GM18951 (cell line): ENCODE data around the gene WWOX.

Experiments
- POLR2A ChIP-seq: IDR thresholded peaks from 4 replicates; pipeline ENCODE4 v1.6.1; 2011; ENCODE audit warnings: mild to moderate bottlenecking; ENCODE audit not compliant: insufficient read length, insufficient read depth; ENCODE audit errors: extremely low read depth
- in situ Hi-C: fragments of 300-500 bp; cut with MboI; formaldehyde crosslinking; loops from one replicate; pipeline ENCODE4 v1.12.0; 2022; ENCODE audit warnings: low sequenced_read_pairs, mixed read lengths, inconsistent platforms; ENCODE audit not compliant: unreplicated experiment

Gene WWOX

GRCh38 chr16:79072517-79072916 lies 973.1 kb downstream of the WWOX start:
- no peak for TF ChIP-seq POLR2A
- in situ Hi-C loops = no loop called here

- in situ Hi-C loops = no loop called here
- TF ChIP-seq POLR2A = no peak
Measured at GRCh38 chr16:79073566-79073965, 974.1 kb downstream of the WWOX start.

GRCh38 chr16:79074541-79074940 lies 975.1 kb downstream of the WWOX start:
- TF ChIP-seq POLR2A = no peak
- in situ Hi-C loops = no loop called here

GRCh38 chr16:79074951-79075350 lies 975.5 kb downstream of the WWOX start:
- in situ Hi-C loops = no loop called here
- TF ChIP-seq POLR2A = no peak

GRCh38 chr16:79076047-79076767 lies 976.8 kb downstream of the WWOX start:
- in situ Hi-C loops = no loop called here
- TF ChIP-seq POLR2A = no peak

- no peak for TF ChIP-seq POLR2A
- in situ Hi-C loops = no loop called here
Measured at GRCh38 chr16:79077346-79077745, 977.9 kb downstream of the WWOX start.

GRCh38 chr16:79079656-79080420 lies 980.4 kb downstream of the WWOX start:
- in situ Hi-C loops = no loop called here
- TF ChIP-seq POLR2A = no peak

DNA sequence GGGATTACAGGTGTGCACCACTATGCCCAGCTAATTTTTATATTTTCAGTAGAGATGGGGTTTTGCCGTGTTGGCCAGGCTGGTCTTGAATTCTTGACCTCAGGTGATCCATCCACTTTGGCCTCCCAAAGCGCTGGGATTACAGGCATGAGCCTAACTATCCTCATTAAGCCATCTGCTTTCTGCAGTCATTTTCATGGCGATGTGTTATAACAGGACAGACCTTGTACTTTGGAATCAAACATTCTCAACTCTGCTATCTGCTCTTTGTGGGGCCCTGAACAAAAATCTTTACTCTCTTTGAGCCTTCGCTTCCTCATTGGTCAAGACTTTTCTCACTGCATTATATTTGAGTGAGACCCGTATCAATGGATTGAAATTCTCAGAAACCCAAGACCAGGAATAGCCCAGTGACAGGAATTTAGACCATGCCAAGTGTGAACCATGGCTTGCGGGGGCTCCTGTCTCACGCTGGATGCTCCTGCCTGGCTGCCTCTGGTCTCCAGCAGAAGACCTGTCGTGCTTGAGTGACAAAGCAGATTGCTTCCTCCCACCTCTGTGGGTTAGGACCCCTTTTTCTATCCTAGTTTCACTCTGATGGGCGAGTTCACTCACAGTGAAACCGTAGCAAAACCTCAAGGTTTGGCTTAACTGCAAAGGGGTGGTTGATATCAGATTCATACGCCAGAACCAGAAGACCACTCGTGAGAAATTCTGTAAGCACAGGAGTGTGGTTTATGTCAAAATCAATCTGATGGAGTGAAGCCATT lies 982.0 kb downstream of the WWOX start:
- in situ Hi-C loops = no loop called here
- TF ChIP-seq POLR2A = no peak

- no peak for TF ChIP-seq POLR2A
- in situ Hi-C loops = no loop called here
Measured at GRCh38 chr16:79082970-79083369, 983.5 kb downstream of the WWOX start.

DNA sequence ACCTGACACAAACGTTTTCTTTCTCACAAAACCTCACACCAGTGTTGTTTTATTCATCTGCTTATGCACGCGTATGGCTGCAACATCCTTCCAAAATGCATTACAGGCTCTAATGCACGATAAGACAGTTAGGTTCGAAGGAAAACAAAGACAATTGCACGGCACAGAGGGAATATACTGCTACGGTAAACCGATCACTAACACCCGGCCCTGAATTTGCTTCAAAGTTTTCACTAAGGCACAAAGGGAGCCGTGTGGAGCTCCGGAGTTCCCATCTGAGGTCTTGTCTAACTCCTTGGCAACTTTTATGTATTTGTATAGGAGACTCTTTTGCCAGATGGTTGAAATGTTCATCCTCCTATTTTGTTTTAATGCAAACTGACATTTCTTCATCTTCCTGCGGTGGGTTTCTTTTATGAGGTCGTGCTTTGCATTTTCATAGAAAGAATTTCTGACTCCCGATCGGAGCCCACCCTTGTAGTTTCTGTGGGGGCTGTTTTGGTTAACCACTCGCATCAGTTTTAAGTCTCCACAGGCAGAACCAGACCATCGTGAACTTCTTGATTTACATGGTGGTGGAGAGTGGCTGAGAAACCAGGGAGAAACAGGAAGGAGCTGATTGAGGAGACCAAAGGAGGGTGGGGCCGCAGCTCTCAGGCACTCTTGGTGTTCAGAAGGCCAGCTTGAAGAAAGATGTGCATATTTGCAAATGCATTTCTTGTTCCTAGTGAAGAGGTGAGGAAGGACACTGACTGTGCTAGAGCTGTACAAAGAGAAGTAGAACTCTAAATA lies 984.2 kb downstream of the WWOX start:
- TF ChIP-seq POLR2A = no peak
- in situ Hi-C loops = no loop called here

GRCh38 chr16:79088971-79089370 lies 989.5 kb downstream of the WWOX start:
- no peak for TF ChIP-seq POLR2A
- in situ Hi-C loops = no loop called here

- in situ Hi-C loops = no loop called here
- no peak for TF ChIP-seq POLR2A
Measured at GRCh38 chr16:79089735-79090284, 990.4 kb downstream of the WWOX start.

- in situ Hi-C loops = no loop called here
- TF ChIP-seq POLR2A = no peak
Measured at GRCh38 chr16:79090966-79091365, 991.5 kb downstream of the WWOX start.

GRCh38 chr16:79092846-79093245 lies 993.4 kb downstream of the WWOX start:
- in situ Hi-C loops = no loop called here
- TF ChIP-seq POLR2A = no peak
